ENCODE results near the gene LANCL2.
"Not testable (repeated sequence)": the region's sequence is repeated elsewhere in the genome, so short reads cannot be mapped to it uniquely, and the experiment has no call there.

The LANCL2 gene

GRCh38 chr7:55409482-55410225, 44.5 kb downstream of the LANCL2 start:
- no peak for DNase-seq

GRCh38 chr7:55410667-55411239, 45.6 kb downstream of the LANCL2 start:
- DNase-seq = no peak

GRCh38 chr7:55411844-55412243, 46.7 kb downstream of the LANCL2 start:
- no peak for DNase-seq

GRCh38 chr7:55413442-55413841, 48.3 kb downstream of the LANCL2 start:
- no peak for DNase-seq

- peak; percentile 76 for DNase-seq
Measured at GRCh38 chr7:55415173-55415778, 50.1 kb downstream of the LANCL2 start.

GRCh38 chr7:55417456-55417855, 52.3 kb downstream of the LANCL2 start:
- not testable (repeated sequence) for DNase-seq

GRCh38 chr7:55420530-55420929, 55.4 kb downstream of the LANCL2 start:
- DNase-seq = no peak

GRCh38 chr7:55423277-55423711, 58.2 kb downstream of the LANCL2 start:
- DNase-seq = no peak

GRCh38 chr7:55423891-55424290, 58.8 kb downstream of the LANCL2 start:
- no peak for DNase-seq

- no peak for DNase-seq
Measured at GRCh38 chr7:55425141-55425752, 60.1 kb downstream of the LANCL2 start.

GRCh38 chr7:55426676-55427075, 61.5 kb downstream of the LANCL2 start:
- no peak for DNase-seq

GRCh38 chr7:55427342-55427741, 62.2 kb downstream of the LANCL2 start:
- DNase-seq = no peak

- DNase-seq = no peak
Measured at GRCh38 chr7:55427800-55428199, 62.7 kb downstream of the LANCL2 start.

- DNase-seq = no peak
Measured at GRCh38 chr7:55429835-55430499, 64.8 kb downstream of the LANCL2 start.

GRCh38 chr7:55431898-55432297, 66.8 kb downstream of the LANCL2 start:
- no peak for DNase-seq

GRCh38 chr7:55432506-55432905, 67.4 kb downstream of the LANCL2 start:
- DNase-seq = no peak

GRCh38 chr7:55432939-55433784, 68.0 kb downstream of the LANCL2 start:
- no peak for DNase-seq

GRCh38 chr7:55435466-55435865, 70.3 kb downstream of the LANCL2 start:
- DNase-seq = no peak

- DNase-seq = no peak
Measured at GRCh38 chr7:55436457-55436856, 71.3 kb downstream of the LANCL2 start.

GRCh38 chr7:55437375-55437774, 72.2 kb downstream of the LANCL2 start:
- DNase-seq = no peak

- no peak for DNase-seq
Measured at GRCh38 chr7:55438085-55438756, 73.1 kb downstream of the LANCL2 start.
